ENCODE data around the gene EHBP1. TPM values are rescaled to one million over a fixed set of nuclear protein-coding genes. Genes with fewer than 3 reads are reported as not detected.

The EHBP1 gene
- total RNA-seq, 2 donors from 2014 or later = 34.6 to 49.8 TPM

GRCh38 chr2:62704654-62705006 is 883 bp upstream of the EHBP1 start:
- Histone ChIP-seq H3K4me1 (ENCODE audit: control insufficient read depth, insufficient read depth, low read length) (no peaks in the 10 kb centered on the region), H3K9me3 (ENCODE audit: control insufficient read depth, low read length) (no peaks in the 10 kb centered on the region), H3K4me3 (ENCODE audit: low read length) (peak overlapping the region; percentile 87), H3K27ac (ENCODE audit: low read depth, low read length) (peak overlapping the region; percentile 37), H3K27me3 (ENCODE audit: control insufficient read depth, insufficient read depth, low read length, poor library complexity, severe bottlenecking) (no peaks in the 10 kb centered on the region), H3K9ac (ENCODE audit: extremely low read depth, low read length, poor library complexity, severe bottlenecking) (peak overlapping the region; percentile 52), H3K36me3 (ENCODE audit: control insufficient read depth, insufficient read depth, low read length) (peaks cover 3% of the 10 kb centered on the region)
- Mint-ChIP-seq H3K4me1 (peaks cover 22% of the 10 kb centered on the region), H3K9me3 (no peaks in the 10 kb centered on the region), H3K36me3 (ENCODE audit: low read depth) (peaks cover 9% of the 10 kb centered on the region), H3K27ac (peak overlapping the region; percentile 94), H3K4me3 (peak overlapping the region; percentile 82), H3K27me3 (ENCODE audit: insufficient read depth) (no peaks in the 10 kb centered on the region)
- DNase-seq = no peak
- no peak for TF ChIP-seq CTCF (conservative IDR thresholded peaks at IDR 0.05)
- 14 to 20% methylated on average over 1 to 2 of the region's 2 CpGs for WGBS, 2 experiments (ENCODE audit: insufficient coverage in 1 of 2, insufficient read length in 1 of 2)

GRCh38 chr2:62705859-62706720 is 577 bp downstream of the EHBP1 start:
- no peaks in the 10 kb centered on the region for H3K9me3 Mint-ChIP-seq
- H3K4me1 Mint-ChIP-seq = peaks cover 22% of the 10 kb centered on the region
- peaks cover 9% of the 10 kb centered on the region for H3K36me3 Mint-ChIP-seq (ENCODE audit: low read depth)
- Histone ChIP-seq H3K4me3 (ENCODE audit: low read length) (peak overlapping the region; percentile 91), H3K27ac (ENCODE audit: low read depth, low read length) (peak overlapping the region; percentile 58), H3K4me1 (ENCODE audit: control insufficient read depth, insufficient read depth, low read length) (no peaks in the 10 kb centered on the region), H3K27me3 (ENCODE audit: control insufficient read depth, insufficient read depth, low read length, poor library complexity, severe bottlenecking) (no peaks in the 10 kb centered on the region), H3K9me3 (ENCODE audit: control insufficient read depth, low read length) (no peaks in the 10 kb centered on the region), H3K9ac (ENCODE audit: extremely low read depth, low read length, poor library complexity, severe bottlenecking) (peak overlapping the region; percentile 35), H3K36me3 (ENCODE audit: control insufficient read depth, insufficient read depth, low read length) (peaks cover 3% of the 10 kb centered on the region)
- peak; percentile 78 for TF ChIP-seq CTCF (conservative IDR thresholded peaks at IDR 0.05)
- DNase-seq = peak; percentile 66
- H3K27ac Mint-ChIP-seq = peak overlapping the region; percentile 3
- WGBS, 2 experiments (ENCODE audit: insufficient coverage in 1 of 2, insufficient read length in 1 of 2) = 0 to 1% methylated on average over 24 to 57 of the region's 57 CpGs
- no peaks in the 10 kb centered on the region for H3K27me3 Mint-ChIP-seq (ENCODE audit: insufficient read depth)
- peak overlapping the region; percentile 82 for H3K4me3 Mint-ChIP-seq

- Mint-ChIP-seq H3K36me3 (ENCODE audit: low read depth) (peaks cover 9% of the 10 kb centered on the region), H3K4me1 (peaks cover 22% of the 10 kb centered on the region), H3K27ac (peak overlapping the region; percentile 3), H3K4me3 (peak overlapping the region; percentile 82), H3K9me3 (no peaks in the 10 kb centered on the region), H3K27me3 (ENCODE audit: insufficient read depth) (no peaks in the 10 kb centered on the region)
- H3K9me3 ChIP-seq (ENCODE audit: control insufficient read depth, low read length) = no peaks in the 10 kb centered on the region
- no peaks in the 10 kb centered on the region for H3K27me3 ChIP-seq (ENCODE audit: control insufficient read depth, insufficient read depth, low read length, poor library complexity, severe bottlenecking)
- H3K9ac ChIP-seq (ENCODE audit: extremely low read depth, low read length, poor library complexity, severe bottlenecking) = peak overlapping the region; percentile 35
- TF ChIP-seq CTCF (conservative IDR thresholded peaks at IDR 0.05) = no peak
- peak overlapping the region; percentile 91 for H3K4me3 ChIP-seq (ENCODE audit: low read length)
- no peak overlapping the region for H3K27ac ChIP-seq (ENCODE audit: low read depth, low read length)
- 81 to 86% methylated on average over 5 to 7 of the region's 7 CpGs for WGBS, 2 experiments (ENCODE audit: insufficient coverage in 1 of 2, insufficient read length in 1 of 2)
- H3K4me1 ChIP-seq (ENCODE audit: control insufficient read depth, insufficient read depth, low read length) = no peaks in the 10 kb centered on the region
- DNase-seq = no peak
- peaks cover 3% of the 10 kb centered on the region for H3K36me3 ChIP-seq (ENCODE audit: control insufficient read depth, insufficient read depth, low read length)
Measured at GRCh38 chr2:62706721-62707521, 1.4 kb downstream of the EHBP1 start.

Data from endodermal cell (in vitro differentiated cells).